HCT116 (cell line): ENCODE data around the gene IFT88. TPM values are rescaled to one million over a fixed set of nuclear protein-coding genes. Genes with fewer than 3 reads are reported as not detected.

Experiments
- ATAC-seq: fragments of 200-7000 bp; cut with Tn5 transposase; 2 replicates; pipeline ENCODE4 v1.9.1; 2020; ENCODE audit warnings: mild to moderate bottlenecking, moderate library complexity
- BruUV-seq: library from RNA; stranded (reverse); fragments of 400-500 nt; replicated peaks from 2 replicates; lab custom pipeline; 2021; lab: Mats Ljungman, UMichigan
- CTCF ChIA-PET: fragments of 300-600 bp; sonication (Branson Sonifier 250); formaldehyde crosslinking; loops from one replicate; lab custom pipeline; 2021; ENCODE audit warnings: antibody characterized with exemption; lab: Charles Lee
- POLR2A ChIA-PET: fragments of 300-600, 350-600 bp; sonication (Branson Sonifier 250); formaldehyde crosslinking; loops from one replicate; lab custom pipeline; 2021; ENCODE audit warnings: antibody characterized with exemption; lab: Charles Lee
- RAD21 ChIA-PET, 2 experiments: fragments of 300-600 bp; sonication (Branson Sonifier 250); formaldehyde crosslinking; loops; one replicate each; lab custom pipeline; 2023; ENCODE audit warnings: low total read pairs in 2 of 2; ENCODE audit not compliant: uncharacterized antibody in 2 of 2, unreplicated experiment in 2 of 2, low non-redundant PET in 1 of 2; lab: Charles Lee
- DNase-seq: peaks from one replicate; pipeline ENCODE4 v3.0.0-alpha.2; 2010; ENCODE audit warnings: low read depth, low spot score
- H2AFZ ChIP-seq: fragments of 200-600 bp; shearing (Covaris generic), sonication (generic); 2 replicates; pipeline ENCODE4 v1.6.1; 2017; ENCODE audit warnings: low read depth, mixed run types, mixed read lengths, antibody characterized with exemption, low read length; ENCODE audit not compliant: poor library complexity, severe bottlenecking
- H3K27ac ChIP-seq: 2 replicates; pipeline ENCODE4 v1.5.1; 2012; ENCODE audit warnings: low read depth, low read length
- H3K27me3 ChIP-seq: fragments of 200-600 bp; sonication (generic); 2 replicates; pipeline ENCODE4 v1.6.1; 2016; ENCODE audit warnings: mixed run types, low read length, mixed read lengths; ENCODE audit not compliant: insufficient read depth
- H3K36me3 ChIP-seq, 2 experiments: fragments of 200-500 bp in 1 of 2; fragments of 200-600 bp in 1 of 2; sonication (Bioruptor generic) in 1 of 2; sonication (generic) in 1 of 2; 2 replicates each; pipeline versions ENCODE4 v1.5.1 to v1.6.1; 2014 to 2016; ENCODE audit warnings: low read length in 2 of 2, inconsistent platforms in 1 of 2, mixed read lengths in 1 of 2, mixed run types in 1 of 2; ENCODE audit not compliant: insufficient read depth in 2 of 2, control insufficient read depth in 1 of 2
- H3K4me1 ChIP-seq, 2 experiments: fragments of 200-600 bp in 1 of 2; sonication (generic) in 1 of 2; 2 replicates each; pipeline versions ENCODE4 v1.5.1 to v1.6.1; 2012 to 2017; ENCODE audit warnings: low read length in 2 of 2, inconsistent platforms in 1 of 2, mild to moderate bottlenecking in 1 of 2, mixed read lengths in 1 of 2, mixed run types in 1 of 2, moderate library complexity in 1 of 2; ENCODE audit not compliant: insufficient read depth in 2 of 2, control insufficient read depth in 1 of 2
- H3K4me2 ChIP-seq: fragments of 200-600 bp; sonication (generic); 2 replicates; pipeline ENCODE4 v1.6.1; 2017; ENCODE audit warnings: mixed run types, low read length, mixed read lengths
- H3K4me3 ChIP-seq, 2 experiments: fragments of 200-600 bp in 1 of 2; sonication (generic) in 1 of 2; replicated peaks in 1 of 2; 2 replicates each; pipeline ENCODE4 v1.5.1; 2011 to 2016; ENCODE audit warnings: low read length in 2 of 2, control low read depth in 1 of 2, low read depth in 1 of 2, mild to moderate bottlenecking in 1 of 2, mixed read lengths in 1 of 2, mixed run types in 1 of 2
- H3K79me2 ChIP-seq: fragments of 200-600 bp; sonication (generic); 2 replicates; pipeline ENCODE4 v1.6.1; 2017; ENCODE audit warnings: mild to moderate bottlenecking, mixed run types, low read length, moderate library complexity, mixed read lengths; ENCODE audit not compliant: insufficient read depth
- H3K9ac ChIP-seq: fragments of 200-600 bp; sonication (generic); 2 replicates; pipeline ENCODE4 v1.6.1; 2016; ENCODE audit warnings: low read length, mixed read lengths
- H3K9me2 ChIP-seq: fragments of 200-600 bp; sonication (generic), shearing (Covaris generic); 2 replicates; pipeline ENCODE4 v1.6.1; 2017; ENCODE audit warnings: mixed run types, mild to moderate bottlenecking, moderate library complexity; ENCODE audit not compliant: insufficient read depth
- H3K9me3 ChIP-seq, 2 experiments: fragments of 200-500 bp in 1 of 2; fragments of 200-600 bp in 1 of 2; sonication (Bioruptor generic) in 1 of 2; sonication (generic) in 1 of 2; 2 replicates each; pipeline ENCODE4 v1.6.1; 2014 to 2017; ENCODE audit warnings: low read length in 2 of 2, mixed read lengths in 2 of 2, inconsistent platforms in 1 of 2, low read depth in 1 of 2, mild to moderate bottlenecking in 1 of 2, mixed run types in 1 of 2, moderate library complexity in 1 of 2; ENCODE audit not compliant: control insufficient read depth in 1 of 2, insufficient read depth in 1 of 2
- H4K20me1 ChIP-seq: fragments of 200-600 bp; sonication (generic), shearing (Covaris generic); 2 replicates; pipeline ENCODE4 v1.6.1; 2017; ENCODE audit warnings: mixed run types, mild to moderate bottlenecking, moderate library complexity; ENCODE audit not compliant: insufficient read depth
- ATF3 ChIP-seq: IDR thresholded peaks from 2 replicates; pipeline ENCODE4 v1.6.1; 2012
- CBX3 ChIP-seq: IDR thresholded peaks from 2 replicates; pipeline ENCODE4 v1.6.1; 2012; ENCODE audit warnings: low read depth
- EZH2phosphoT487 ChIP-seq: fragments of 200-600 bp; IDR thresholded peaks from 2 replicates; pipeline ENCODE4 v1.6.1; 2018; ENCODE audit warnings: antibody characterized with exemption, borderline replicate concordance
- MAX ChIP-seq: IDR thresholded peaks from 2 replicates; pipeline ENCODE4 v1.6.1; 2012
- SRF ChIP-seq: IDR thresholded peaks from 2 replicates; pipeline ENCODE4 v1.6.1; 2012; ENCODE audit warnings: low read depth
- YY1 ChIP-seq: IDR thresholded peaks from 2 replicates; pipeline ENCODE4 v1.6.1; 2011; ENCODE audit warnings: low read length, low read depth, moderate library complexity, mild to moderate bottlenecking; ENCODE audit not compliant: insufficient replicate concordance; ENCODE audit errors: extremely low read depth
- ZBTB33 ChIP-seq: IDR thresholded peaks from 2 replicates; pipeline ENCODE4 v1.6.1; 2011; ENCODE audit warnings: mild to moderate bottlenecking, low read length, moderate library complexity; ENCODE audit not compliant: insufficient replicate concordance; ENCODE audit errors: extremely low read depth
- ZFX ChIP-seq: fragments of 450-650 bp; IDR thresholded peaks from 2 replicates; pipeline ENCODE4 v1.6.1; 2017
- intact Hi-C: fragments of 100-400 bp; cut with micrococcal nuclease; formaldehyde crosslinking; loops from 2 replicates; pipeline ENCODE4 v1.10.0; 2022
- total RNA-seq: library from RNA; stranded (reverse); gene quantifications from one replicate; pipeline ENCODE4 v1.2.1, GENCODE V29; 2021; ENCODE audit not compliant: unreplicated experiment

IFT88 gene
- total RNA-seq, 1 experiment from 2014 or later = 13.1 TPM

GRCh38 chr13:20682061-20682460 is 115.1 kb downstream of the IFT88 start:
- CTCF ChIA-PET = no interaction called here
- POLR2A ChIA-PET = no interaction called here

More at GRCh38 chr13:20682061-20682460, 115.1 kb downstream of the IFT88 start:
- Histone ChIP-seq H3K9me2 (no peaks in the 10 kb centered on the region), H2AFZ (no peak overlapping the region), H3K36me3 (no peaks in the 10 kb centered on the region), H3K27me3 (no peaks in the 10 kb centered on the region), H3K9me3 (no peaks in the 10 kb centered on the region), H3K4me2 (no peak overlapping the region), H3K79me2 (no peaks in the 10 kb centered on the region), H3K27ac (no peak overlapping the region), H3K9ac (no peak overlapping the region), H3K4me1 (no peaks in the 10 kb centered on the region), H3K4me3 (no peak overlapping the region), H4K20me1 (no peaks in the 10 kb centered on the region)
- RAD21 ChIA-PET = no interaction called here
- no peak for ATAC-seq
- no peak for DNase-seq
- no TSS peak for BruUV-seq
- TF ChIP-seq MAX (no peak), ATF3 (no peak), YY1 (no peak), ZBTB33 (no peak), ZFX (no peak), EZH2phosphoT487 (no peak), CBX3 (no peak), SRF (no peak)
- intact Hi-C loops = no loop called here
